PFSK-1 (cell line): ENCODE results near the gene MKLN1.

ENCODE experiments used
- POLR2AphosphoS5 ChIP-seq: IDR thresholded peaks from 2 replicates; pipeline ENCODE4 v1.6.1; 2012; ENCODE audit warnings: low read depth, mild to moderate bottlenecking, control low read depth, low read length, moderate library complexity
- TAF1 ChIP-seq: IDR thresholded peaks from 2 replicates; pipeline ENCODE4 v1.6.1; 2012; ENCODE audit warnings: low read length, control low read depth, borderline replicate concordance; ENCODE audit not compliant: insufficient read depth

- TF ChIP-seq POLR2AphosphoS5 (no peak), TAF1 (no peak)
These were observed 143.8 kb downstream of the MKLN1 start for GRCh38 chr7:131471250-131472004.
